NOMO-1 treated with DMSO at 0.1 percent for 48 hours (cell line): ENCODE results near the gene ARL4A.

Experiments
- DNase-seq: peaks from one replicate; lab custom pipeline; 2025; ENCODE audit not compliant: unreplicated experiment; lab: John Stamatoyannopoulos, UW

ARL4A gene

GRCh38 chr7:12722636-12723605 lies 35.5 kb downstream of the ARL4A start:
- peak; percentile 18 for DNase-seq

DNA sequence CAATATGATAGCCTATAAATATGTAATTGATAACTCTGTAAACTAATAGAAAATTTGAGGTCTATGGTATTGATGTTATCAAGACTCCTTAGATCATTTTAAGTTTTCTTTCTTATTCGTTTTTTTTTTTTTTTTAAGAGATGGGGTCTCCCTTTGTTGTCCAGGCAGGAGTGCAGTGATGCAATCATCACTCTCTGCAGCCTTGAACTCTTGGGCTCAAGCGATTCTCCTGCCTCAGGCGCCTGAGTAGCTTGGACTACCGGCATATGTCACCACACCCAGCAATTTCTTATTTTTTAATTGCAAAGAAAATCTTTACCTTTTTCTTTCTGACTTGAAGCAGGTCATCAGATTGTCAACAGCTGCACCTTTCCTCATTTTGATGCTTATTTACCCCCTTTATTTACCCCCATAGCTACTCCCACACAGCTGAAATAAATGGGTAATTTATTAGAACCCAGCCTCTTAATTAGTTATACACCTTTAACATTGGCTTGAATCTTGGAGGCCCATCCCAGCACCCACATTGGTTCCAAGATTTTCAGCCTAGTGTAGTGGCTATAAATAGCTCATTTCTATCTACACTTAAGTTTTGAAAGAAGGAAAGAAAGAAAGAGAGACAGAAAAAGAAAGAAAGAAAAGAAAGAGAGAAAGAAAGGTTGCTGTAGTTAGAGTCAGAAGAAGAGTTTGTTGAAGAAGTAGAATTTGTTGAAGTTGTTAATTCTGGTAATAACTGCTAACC lies 38.3 kb downstream of the ARL4A start:
- DNase-seq: no peak

GRCh38 chr7:12726908-12727307 lies 39.5 kb downstream of the ARL4A start:
- DNase-seq: no peak

DNA sequence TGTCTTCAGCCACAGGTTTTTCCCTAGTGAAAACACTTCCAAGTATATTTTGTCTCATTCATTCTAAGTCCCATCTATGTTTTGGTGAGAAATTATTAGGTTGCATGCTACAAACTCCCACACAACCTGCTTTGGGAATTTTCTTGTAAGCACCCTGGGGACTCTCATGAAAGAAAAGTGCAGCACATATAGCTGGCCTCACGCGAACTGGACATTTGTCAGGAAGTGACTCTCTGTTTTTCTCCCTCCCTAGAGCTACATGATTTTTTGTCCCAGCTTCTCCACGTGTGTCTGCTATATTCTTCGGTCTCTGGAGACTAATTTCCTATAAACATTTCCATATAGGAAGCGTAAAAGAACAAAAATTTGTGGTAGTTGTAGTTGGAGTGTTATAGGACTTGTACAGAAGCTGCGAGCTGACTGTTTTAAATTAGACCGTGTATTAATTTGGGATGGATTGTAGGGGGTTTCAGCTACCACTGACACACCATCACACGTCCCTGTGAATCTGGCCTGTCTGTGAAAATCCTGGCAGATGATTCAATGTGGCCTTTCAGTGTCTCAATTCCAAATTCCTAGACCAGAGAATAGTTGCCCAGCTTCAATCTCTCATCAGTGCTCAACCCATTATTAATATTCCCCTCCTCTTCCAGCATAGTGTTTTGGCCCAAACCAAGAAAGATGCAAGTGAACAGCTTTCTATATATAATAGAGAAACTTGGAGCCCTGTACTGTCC lies 40.2 kb downstream of the ARL4A start:
- DNase-seq: no peak

DNA sequence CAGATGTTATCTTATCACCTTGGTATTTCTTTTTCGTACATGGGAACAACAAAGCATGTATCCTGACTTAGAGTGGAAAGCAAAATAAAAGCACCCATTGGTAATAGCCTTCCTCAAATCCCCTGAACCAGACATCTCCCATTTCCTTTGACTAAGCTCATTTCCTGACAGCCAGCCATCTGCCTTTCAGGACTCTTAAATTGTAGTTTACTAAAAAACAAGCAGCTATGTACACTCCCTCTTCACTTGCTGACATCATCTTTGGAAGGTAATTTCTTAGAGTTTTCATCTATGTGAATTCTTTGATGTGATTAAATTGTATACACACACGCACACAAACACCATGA lies 40.7 kb downstream of the ARL4A start:
- DNase-seq: no peak

- no peak for DNase-seq
These were observed 41.7 kb downstream of the ARL4A start for GRCh38 chr7:12729112-12729511.

DNA sequence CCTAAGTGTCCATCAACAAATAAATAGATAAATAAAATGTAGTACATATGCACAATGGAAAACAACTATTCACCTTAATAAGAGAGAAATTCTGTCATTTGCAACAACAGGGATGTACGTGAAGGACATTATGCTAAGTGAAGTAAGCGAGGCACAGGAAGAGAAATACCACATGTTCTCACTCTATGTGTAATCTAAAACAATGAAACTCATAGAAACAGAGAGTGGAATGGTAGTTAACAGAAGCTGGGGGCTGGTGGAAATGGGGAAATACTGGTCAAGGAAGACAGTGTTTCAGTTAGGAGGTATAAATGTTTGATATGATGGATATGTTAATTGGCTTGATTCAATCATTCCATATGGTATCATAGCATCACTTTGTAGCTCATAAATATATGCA lies 43.1 kb downstream of the ARL4A start:
- no peak for DNase-seq

- no peak for DNase-seq
These were observed 43.8 kb downstream of the ARL4A start for GRCh38 chr7:12731214-12731656.

- DNase-seq: no peak
These were observed 44.3 kb downstream of the ARL4A start for GRCh38 chr7:12731775-12732174.

DNA sequence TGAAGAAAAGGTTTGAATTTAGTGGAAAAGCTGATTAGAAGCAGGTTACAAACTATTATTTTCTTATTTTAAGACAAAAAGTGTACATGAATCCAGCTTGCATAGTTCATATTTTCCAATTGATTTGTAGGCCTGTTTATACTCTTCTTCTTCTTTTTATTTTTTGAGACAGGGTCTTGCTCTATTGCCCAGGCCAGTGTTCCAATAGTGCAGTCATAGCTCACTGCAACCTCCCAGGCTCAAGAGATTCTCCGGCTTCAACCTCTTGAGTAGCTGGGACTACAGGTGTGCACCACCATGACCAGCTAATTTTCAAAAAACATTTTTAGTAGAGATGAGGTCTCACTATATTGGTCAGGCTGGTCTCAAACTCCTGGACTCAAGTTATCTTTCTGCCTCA lies 45.0 kb downstream of the ARL4A start:
- no peak for DNase-seq

GRCh38 chr7:12735923-12736322 lies 48.5 kb downstream of the ARL4A start:
- DNase-seq: no peak

- DNase-seq: no peak
These were observed 49.9 kb downstream of the ARL4A start for GRCh38 chr7:12737373-12737772.

- DNase-seq: no peak
These were observed 50.4 kb downstream of the ARL4A start for GRCh38 chr7:12737836-12738235.

DNA sequence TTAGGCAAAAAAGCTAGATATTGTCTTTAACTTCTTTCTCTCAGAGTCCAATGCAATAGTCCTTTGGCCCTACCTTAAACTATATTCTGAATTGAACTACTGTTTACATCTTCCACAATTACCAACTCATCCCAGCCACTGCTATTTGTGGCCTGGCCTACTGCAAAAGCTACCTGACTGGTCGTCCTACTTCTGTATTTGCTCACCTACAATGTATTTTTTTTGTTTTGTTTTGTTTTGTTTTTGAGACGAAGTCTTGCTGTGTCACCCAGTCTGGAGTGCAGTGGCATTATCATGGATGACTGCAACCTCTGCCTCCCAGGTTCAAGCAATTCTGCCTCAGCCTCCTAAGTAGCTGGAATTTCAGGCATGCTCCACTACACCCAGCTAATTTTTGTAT lies 51.2 kb downstream of the ARL4A start:
- no peak for DNase-seq
